WTC11 (cell line): ENCODE measurements around the gene LRRC61. TPM values are rescaled to one million over a fixed set of nuclear protein-coding genes. Genes with fewer than 3 reads are reported as not detected.
"Not testable (repeated sequence)": the region's sequence is repeated elsewhere in the genome, so short reads cannot be mapped to it uniquely, and the experiment has no call there.

Source experiments
- ATAC-seq: fragments of 200-7000 bp; cut with Tn5 transposase; 2 replicates; pipeline ENCODE4 v1.10.0; 2021; ENCODE audit warnings: mild to moderate bottlenecking, moderate library complexity
- CTCF ChIA-PET: fragments of 300-600 bp; sonication (Branson Sonifier 250); formaldehyde crosslinking; loops from one replicate; lab custom pipeline; 2021; ENCODE audit warnings: antibody characterized with exemption; lab: Charles Lee
- POLR2A ChIA-PET: fragments of 350-600 bp; sonication (Branson Sonifier 250); formaldehyde crosslinking; loops from one replicate; lab custom pipeline; 2021; ENCODE audit warnings: antibody characterized with exemption; lab: Charles Lee
- DNase-seq: peaks from one replicate; pipeline ENCODE4 v3.0.0; 2021; ENCODE audit warnings: low spot score
- H3K27ac Mint-ChIP-seq: 2 replicates; pipeline ENCODE4 v1.8.0; 2021; ENCODE audit warnings: mixed read lengths
- H3K27me3 Mint-ChIP-seq: 2 replicates; pipeline ENCODE4 v1.8.0; 2021; ENCODE audit warnings: low read depth, mild to moderate bottlenecking, moderate library complexity, mixed read lengths
- H3K36me3 Mint-ChIP-seq: 2 replicates; pipeline ENCODE4 v1.8.0; 2021; ENCODE audit warnings: mixed read lengths
- H3K4me1 Mint-ChIP-seq: 2 replicates; pipeline ENCODE4 v1.8.0; 2022; ENCODE audit warnings: mixed read lengths
- H3K4me3 Mint-ChIP-seq: 2 replicates; pipeline ENCODE4 v1.8.0; 2021; ENCODE audit warnings: mild to moderate bottlenecking, moderate library complexity, mixed read lengths
- H3K9me3 Mint-ChIP-seq: 2 replicates; pipeline ENCODE4 v1.8.0; 2021; ENCODE audit warnings: mixed read lengths
- CBFB ChIP-seq: sonication (generic); formaldehyde crosslinking; IDR thresholded peaks from 2 replicates; pipeline ENCODE4 v1.8.1; 2022; ENCODE audit warnings: mild to moderate bottlenecking, low read depth, missing genetic modification reagents
- CREM ChIP-seq: sonication (generic); formaldehyde crosslinking; IDR thresholded peaks from 2 replicates; pipeline ENCODE4 v1.8.1; 2022; ENCODE audit warnings: mild to moderate bottlenecking, missing genetic modification reagents, moderate library complexity
- GABPB1 ChIP-seq: sonication (generic); formaldehyde crosslinking; IDR thresholded peaks from 2 replicates; pipeline ENCODE4 v1.8.1; 2023; ENCODE audit warnings: mild to moderate bottlenecking, missing genetic modification reagents
- HMGA2 ChIP-seq: fragments of 250-450 bp; sonication (Bioruptor Pico); IDR thresholded peaks from 2 replicates; pipeline ENCODE4 v1.4.0; 2021; ENCODE audit warnings: mild to moderate bottlenecking, moderate library complexity
- KAT7 ChIP-seq: sonication (generic); formaldehyde crosslinking; IDR thresholded peaks from 2 replicates; pipeline ENCODE4 v1.8.1; 2023; ENCODE audit warnings: missing genetic modification reagents, mild to moderate bottlenecking, borderline replicate concordance
- NR1H2 ChIP-seq: sonication (generic); formaldehyde crosslinking; IDR thresholded peaks from 2 replicates; pipeline ENCODE4 v1.9.0; 2021; ENCODE audit warnings: mild to moderate bottlenecking, moderate library complexity, missing genetic modification reagents
- PRDM15 ChIP-seq: sonication (generic); formaldehyde crosslinking; IDR thresholded peaks from 2 replicates; pipeline ENCODE4 v1.8.0; 2022; ENCODE audit warnings: missing genetic modification reagents
- TCF7 ChIP-seq: sonication (generic); formaldehyde crosslinking; IDR thresholded peaks from 2 replicates; pipeline ENCODE4 v1.8.0; 2022; ENCODE audit warnings: mild to moderate bottlenecking, low read depth, missing genetic modification reagents, moderate library complexity
- ZNF232 ChIP-seq: sonication (generic); formaldehyde crosslinking; IDR thresholded peaks from 2 replicates; pipeline ENCODE4 v1.8.0; 2022; ENCODE audit warnings: mild to moderate bottlenecking, missing genetic modification reagents
- ZNF263 ChIP-seq: sonication (generic); formaldehyde crosslinking; IDR thresholded peaks from 2 replicates; pipeline ENCODE4 v1.8.1; 2022; ENCODE audit warnings: low read depth, mild to moderate bottlenecking, moderate library complexity, missing genetic modification reagents
- total RNA-seq: library from RNA; stranded (reverse); gene quantifications from 3 replicates; pipeline ENCODE4 v1.2.3, GENCODE V29; 2021
- TF ChIP-seq, protein P1 (sequence below): fragments of 250-450 bp; sonication (Bioruptor Pico); IDR thresholded peaks from 2 replicates; pipeline ENCODE4 v2.1.2; 2022; ENCODE audit warnings: mild to moderate bottlenecking, moderate library complexity
- TF ChIP-seq, protein P2 (sequence below): sonication (generic); formaldehyde crosslinking; IDR thresholded peaks from 2 replicates; pipeline ENCODE4 v1.8.1; 2022; ENCODE audit warnings: low read depth, missing genetic modification reagents, borderline replicate concordance

LRRC61 gene
- total RNA-seq, 1 experiment from 2014 or later, result 27.7 TPM

DNA sequence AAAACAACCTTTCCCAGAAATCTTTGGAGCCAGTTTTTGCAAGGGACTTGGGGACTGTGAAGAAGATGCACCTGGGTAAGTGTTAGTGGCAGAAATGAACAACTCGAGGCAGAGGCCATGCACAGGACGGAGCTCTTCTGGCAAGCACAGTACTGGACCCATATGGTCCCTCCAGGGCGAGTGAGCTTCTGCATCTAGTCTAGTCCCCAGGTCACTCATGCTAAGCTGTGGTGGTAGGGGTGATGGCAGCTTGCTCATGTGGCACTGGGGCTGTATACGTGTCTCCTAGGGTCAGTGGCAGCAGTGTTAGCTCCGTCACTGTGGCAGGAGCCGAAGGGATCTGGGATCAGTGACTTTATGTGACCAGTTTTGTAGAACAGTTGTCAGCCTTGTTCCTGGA is 9.3 kb upstream of the LRRC61 start (continued):
- TF ChIP-seq, protein P1, sequence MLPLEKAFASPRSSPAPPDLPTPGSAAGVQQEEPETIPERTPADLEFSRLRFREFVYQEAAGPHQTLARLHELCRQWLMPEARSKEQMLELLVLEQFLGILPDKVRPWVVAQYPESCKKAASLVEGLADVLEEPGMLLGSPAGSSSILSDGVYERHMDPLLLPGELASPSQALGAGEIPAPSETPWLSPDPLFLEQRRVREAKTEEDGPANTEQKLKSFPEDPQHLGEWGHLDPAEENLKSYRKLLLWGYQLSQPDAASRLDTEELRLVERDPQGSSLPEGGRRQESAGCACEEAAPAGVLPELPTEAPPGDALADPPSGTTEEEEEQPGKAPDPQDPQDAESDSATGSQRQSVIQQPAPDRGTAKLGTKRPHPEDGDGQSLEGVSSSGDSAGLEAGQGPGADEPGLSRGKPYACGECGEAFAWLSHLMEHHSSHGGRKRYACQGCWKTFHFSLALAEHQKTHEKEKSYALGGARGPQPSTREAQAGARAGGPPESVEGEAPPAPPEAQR, result no peak
- no peak for TF ChIP-seq KAT7 (CRISPR knock-in tag)
- no peak for TF ChIP-seq CREM (CRISPR knock-in tag)
- no peak for TF ChIP-seq CBFB (CRISPR knock-in tag)

GRCh38 chr7:150314639-150315239 is 8.4 kb upstream of the LRRC61 start:
- no peak for DNase-seq
- TF ChIP-seq HMGA2 (CRISPR knock-in tag), result peak; percentile 99
- TF ChIP-seq CBFB (CRISPR knock-in tag), result no peak
- ChIA-PET POLR2A (no interaction called here), CTCF (interaction anchor here (0.6 to 1.5 kb wide), 2 partner anchors 15 to 796 kb away, joined by 3 read pairs; no protein-coding TSS in a partner anchor)
- Mint-ChIP-seq H3K4me1 (peaks cover 41% of the 10 kb centered on the region), H3K27ac (no peak overlapping the region), H3K9me3 (no peaks in the 10 kb centered on the region), H3K4me3 (no peak overlapping the region), H3K27me3 (no peaks in the 10 kb centered on the region), H3K36me3 (no peaks in the 10 kb centered on the region)
- ATAC-seq, result no peak

GRCh38 chr7:150316987-150317386 is 6.2 kb upstream of the LRRC61 start:
- CTCF ChIA-PET, result interaction anchor here (0.6 to 0.7 kb wide), 3 partner anchors 9 to 517 kb away, joined by 3 to 5 read pairs (median 4); no protein-coding TSS in a partner anchor
- DNase-seq, H3K9me3 Mint-ChIP-seq, H3K36me3 Mint-ChIP-seq, ATAC-seq, H3K27ac Mint-ChIP-seq, H3K27me3 Mint-ChIP-seq, H3K4me3 Mint-ChIP-seq: not testable (repeated sequence)
- H3K4me1 Mint-ChIP-seq, result peaks cover 57% of the 10 kb centered on the region
- POLR2A ChIA-PET, result interaction anchor here (0.7 kb wide), 1 partner anchor 50 kb away, joined by 8 read pairs; no protein-coding TSS in a partner anchor

- H3K4me1 Mint-ChIP-seq, result peaks cover 64% of the 10 kb centered on the region
- H3K27me3 Mint-ChIP-seq, result peaks cover 16% of the 10 kb centered on the region
- no peak overlapping the region for H3K4me3 Mint-ChIP-seq
- H3K36me3 Mint-ChIP-seq, result no peaks in the 10 kb centered on the region
- POLR2A ChIA-PET, result no interaction called here
- DNase-seq (no peak), ATAC-seq (peak; percentile 21)
- no peaks in the 10 kb centered on the region for H3K9me3 Mint-ChIP-seq
- peak overlapping the region; percentile 46 for H3K27ac Mint-ChIP-seq
- CTCF ChIA-PET, result no interaction called here
- TF ChIP-seq, protein P2, sequence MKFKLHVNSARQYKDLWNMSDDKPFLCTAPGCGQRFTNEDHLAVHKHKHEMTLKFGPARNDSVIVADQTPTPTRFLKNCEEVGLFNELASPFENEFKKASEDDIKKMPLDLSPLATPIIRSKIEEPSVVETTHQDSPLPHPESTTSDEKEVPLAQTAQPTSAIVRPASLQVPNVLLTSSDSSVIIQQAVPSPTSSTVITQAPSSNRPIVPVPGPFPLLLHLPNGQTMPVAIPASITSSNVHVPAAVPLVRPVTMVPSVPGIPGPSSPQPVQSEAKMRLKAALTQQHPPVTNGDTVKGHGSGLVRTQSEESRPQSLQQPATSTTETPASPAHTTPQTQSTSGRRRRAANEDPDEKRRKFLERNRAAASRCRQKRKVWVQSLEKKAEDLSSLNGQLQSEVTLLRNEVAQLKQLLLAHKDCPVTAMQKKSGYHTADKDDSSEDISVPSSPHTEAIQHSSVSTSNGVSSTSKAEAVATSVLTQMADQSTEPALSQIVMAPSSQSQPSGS (CRISPR knock-in tag), result no peak
- no peak for TF ChIP-seq GABPB1 (CRISPR knock-in tag)
- no peak for TF ChIP-seq ZNF232 (CRISPR knock-in tag)
- peak; percentile 60; the same call in 1 of the 2 replicates for TF ChIP-seq PRDM15 (CRISPR knock-in tag)
- TF ChIP-seq TCF7, result no peak
- no peak for TF ChIP-seq NR1H2 (CRISPR knock-in tag)
- TF ChIP-seq ZNF263 (CRISPR knock-in tag), result no peak
- TF ChIP-seq HMGA2 (CRISPR knock-in tag), result no peak
Observed at GRCh38 chr7:150317748-150318444, 5.3 kb upstream of the LRRC61 start.
